ENCODE data around the gene FAAP20.
A peak's percentile ranks its signal among the peaks of the same experiment; 100 is the strongest.

Gene FAAP20, protein sequence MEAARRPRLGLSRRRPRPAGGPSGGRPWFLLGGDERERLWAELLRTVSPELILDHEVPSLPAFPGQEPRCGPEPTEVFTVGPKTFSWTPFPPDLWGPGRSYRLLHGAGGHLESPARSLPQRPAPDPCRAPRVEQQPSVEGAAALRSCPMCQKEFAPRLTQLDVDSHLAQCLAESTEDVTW

DNA sequence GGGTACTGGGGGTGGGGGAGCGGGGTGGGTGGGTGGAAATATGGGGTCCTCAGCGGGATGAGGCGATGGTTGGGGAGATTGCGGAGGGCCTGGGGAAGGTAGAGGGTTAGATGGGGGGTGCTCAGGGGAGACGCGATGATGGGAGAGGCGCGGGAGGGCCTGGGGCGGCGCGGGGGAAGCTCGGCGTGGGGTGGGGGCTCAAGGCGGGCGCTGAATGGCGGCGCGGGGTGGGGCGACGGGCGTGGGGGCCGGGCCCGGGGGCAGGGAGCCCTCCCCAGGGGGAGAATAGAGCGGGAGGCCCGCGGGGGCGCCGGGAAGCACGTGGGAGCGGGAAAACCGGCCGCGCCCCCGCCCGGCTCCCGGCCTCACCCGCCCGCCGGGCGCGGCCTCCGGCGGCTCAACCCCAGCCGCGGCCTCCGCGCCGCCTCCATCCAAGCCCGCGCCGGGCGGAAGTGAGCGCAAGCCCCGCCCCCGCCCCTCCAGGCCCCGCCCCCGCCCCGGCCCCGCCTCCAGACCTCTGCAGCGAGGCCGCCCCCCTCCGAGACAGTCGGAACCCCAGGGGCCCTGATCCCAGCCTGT is at the start of gene FAAP20:
FAAP20 (minus strand) TSS at position 454 of the 579 bp plus-strand sequence; CDS start at position 431, 23 bp downstream.
- no peak for FAIRE-seq

DNA sequence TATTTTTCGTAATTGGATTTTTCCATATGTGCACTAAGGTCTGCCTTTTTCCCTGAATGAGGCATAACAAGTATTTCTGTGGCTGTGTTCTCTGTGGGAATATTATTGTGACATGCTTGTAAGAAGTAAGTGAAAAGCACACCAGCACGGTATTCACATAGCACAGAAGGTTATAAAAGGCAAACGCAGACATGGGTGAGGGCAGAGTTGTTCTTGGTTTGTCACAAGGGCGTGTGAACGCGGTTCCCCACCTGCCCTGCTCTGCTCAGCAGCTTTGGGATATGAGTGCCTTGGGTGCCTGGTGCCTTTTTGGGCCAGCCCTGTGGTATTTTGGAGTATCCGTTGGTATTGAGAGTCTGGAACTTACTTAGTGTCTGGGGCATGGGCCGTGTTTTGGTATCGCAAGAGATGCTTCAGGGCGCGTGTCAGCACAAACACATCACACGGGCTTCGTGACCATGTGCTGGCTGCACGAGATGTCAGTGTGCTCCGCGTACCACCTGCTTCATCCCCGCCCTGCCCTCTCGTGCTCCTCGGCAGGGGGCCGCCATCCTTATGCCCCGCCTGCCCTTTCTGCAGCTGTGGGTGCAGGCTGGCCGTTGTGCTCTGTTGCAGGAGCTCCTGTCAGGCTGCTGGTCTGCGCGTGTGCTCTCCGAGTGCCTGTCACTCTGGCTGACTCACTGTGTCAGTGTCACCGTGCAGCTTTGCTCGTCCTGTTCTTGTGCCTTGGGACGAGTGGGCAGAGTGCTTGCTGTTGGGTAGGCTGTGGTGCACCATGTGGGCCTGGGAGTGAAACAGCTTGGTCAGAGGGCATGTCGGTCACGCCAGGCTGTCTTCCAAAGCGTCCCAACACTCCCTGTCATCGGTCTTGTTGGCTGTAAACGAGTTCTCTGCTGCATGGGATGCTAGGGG is 48.5 kb upstream of the FAAP20 start:
- no peak for FAIRE-seq

DNA sequence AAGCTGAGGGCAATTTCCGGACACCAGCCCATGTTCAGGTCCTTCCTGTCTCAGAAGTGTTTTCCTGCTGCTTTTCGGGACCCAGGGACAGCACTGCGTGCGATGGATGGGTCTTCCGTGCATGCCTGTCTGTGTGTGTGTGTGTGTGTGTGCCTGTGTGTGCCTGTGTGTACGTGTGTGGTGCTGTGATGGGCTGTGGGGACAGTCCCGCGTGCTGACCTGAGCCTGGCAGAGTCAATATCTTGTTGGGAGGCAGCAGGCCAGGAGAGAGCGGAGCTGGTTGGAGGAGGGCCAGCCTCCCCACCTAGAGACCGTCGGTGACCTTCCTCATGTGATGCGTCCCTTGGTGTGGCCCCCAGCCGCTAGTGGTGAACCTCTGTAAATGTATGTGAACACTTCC is 47.2 kb upstream of the FAAP20 start:
- FAIRE-seq = no peak

DNA sequence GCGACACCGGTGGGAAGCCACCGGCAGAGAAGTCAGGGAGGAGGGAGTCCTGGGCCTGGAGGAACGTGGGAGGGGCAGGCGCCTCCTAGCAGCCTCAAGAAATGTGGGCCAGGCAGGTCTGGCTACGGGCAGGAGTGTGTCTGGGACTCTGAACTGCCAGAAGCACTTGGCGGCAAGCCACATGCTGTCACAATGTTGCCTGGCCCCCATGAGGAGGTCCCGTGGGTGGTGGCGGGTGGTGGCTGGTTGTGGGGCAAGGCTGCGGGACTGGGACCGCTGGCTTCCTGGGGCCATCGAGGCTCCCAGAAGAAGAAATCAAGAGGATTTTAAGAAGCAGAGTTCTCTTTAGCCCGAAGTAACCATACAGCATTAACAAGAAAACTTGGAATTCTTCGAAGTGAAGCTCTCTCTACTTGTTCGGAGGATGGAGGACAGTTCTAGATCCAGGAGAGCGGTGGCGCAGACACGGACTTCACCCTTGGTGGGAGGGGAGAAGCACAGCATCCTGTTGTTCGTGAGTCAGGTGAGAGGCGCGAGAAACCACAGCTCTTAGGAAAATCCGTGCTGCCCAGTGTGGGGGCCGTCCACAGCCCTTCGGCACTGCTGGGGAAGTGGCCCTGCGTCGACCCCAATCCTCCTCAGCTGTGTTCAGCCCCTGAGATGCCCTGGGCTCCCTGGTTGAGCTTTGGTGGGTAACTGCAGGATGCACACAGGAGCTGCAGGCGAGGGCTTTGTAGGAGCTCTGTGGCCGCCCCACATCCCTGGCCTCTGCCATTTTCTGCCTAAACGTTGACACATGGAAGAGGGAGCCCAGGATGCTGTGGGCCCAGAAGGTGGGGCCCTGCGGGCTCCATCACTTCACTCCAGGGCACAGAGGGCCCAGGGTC is 45.9 kb upstream of the FAAP20 start:
- FAIRE-seq = no peak

DNA sequence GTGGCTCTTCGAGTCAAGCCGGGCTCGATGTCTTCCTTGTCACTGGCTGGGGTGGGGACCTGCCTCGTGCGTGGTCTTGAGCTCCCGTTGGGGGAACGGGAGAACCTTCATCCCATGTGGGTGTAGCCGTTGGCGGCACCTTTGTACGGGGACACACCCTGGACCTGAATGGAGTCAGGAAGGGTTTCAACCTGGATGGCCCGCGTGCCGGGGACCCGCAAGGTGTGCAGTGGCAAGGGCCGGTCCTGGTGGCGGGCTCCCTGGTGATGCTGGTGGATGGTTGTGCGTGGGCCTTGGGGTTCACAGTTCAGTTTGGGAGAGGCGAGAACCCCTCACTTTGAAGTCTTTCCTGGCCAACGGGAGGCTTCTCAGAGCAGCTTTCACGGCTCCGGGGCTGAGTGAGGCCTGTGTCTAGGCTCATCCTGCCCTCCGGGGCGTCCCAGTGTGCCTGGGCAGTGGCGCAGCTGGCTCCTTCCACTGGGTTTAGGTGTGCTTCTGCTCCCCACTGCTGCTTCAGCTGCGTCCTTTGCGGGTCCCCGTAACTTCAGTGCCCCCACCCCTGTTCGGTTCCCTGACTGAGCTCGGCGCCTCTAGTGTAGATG is 44.9 kb upstream of the FAAP20 start:
- FAIRE-seq = no peak

DNA sequence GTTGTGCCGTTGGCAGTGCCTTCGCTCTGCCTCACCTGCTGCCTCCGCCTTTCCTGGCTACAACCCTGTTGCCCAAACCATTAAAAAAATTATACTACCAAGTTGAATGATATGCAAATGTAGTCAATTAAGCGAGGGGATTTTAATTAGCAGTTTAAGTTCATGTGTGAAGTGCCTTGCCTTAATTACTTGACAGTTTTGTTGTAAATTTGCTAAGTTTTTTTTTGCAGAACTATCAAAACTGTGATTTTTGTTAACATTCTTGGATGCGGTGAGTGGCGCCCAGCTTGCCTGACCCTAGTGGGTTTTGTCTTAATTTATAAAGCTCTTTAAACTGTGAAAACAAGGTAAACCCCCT is 44.4 kb upstream of the FAAP20 start:
- no peak for FAIRE-seq

DNA sequence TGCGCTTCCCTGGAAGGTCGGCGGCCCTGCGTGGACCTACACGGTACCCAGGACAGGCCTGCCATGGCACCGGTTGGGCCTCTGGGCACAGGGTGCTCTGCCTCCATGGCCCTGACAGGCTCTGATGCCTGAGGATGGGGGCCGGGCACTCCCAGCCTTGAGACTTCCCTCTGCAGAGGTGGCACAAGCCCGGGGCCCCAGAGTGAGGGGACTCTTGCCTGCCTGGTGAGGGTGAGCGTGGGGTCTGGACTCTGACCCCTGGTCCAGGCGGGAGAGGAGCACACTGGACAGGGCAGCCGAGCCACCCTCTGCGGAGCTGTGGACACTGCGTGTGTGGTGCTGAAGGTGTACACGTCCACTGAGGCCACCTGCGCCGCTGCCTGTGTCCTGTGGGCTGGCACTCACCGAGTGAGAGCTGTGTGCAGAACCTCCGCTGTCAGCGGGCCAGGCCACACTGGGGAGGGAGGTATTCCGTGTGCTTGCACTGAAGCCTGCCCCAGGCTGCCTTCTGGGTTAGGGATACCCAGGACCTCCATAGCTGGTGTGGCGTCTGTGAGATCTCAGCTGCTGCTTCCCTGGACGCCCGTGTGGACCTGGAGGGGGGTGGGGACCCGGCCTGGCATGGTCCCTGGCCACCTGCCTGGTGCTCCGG is 43.9 kb upstream of the FAAP20 start:
- FAIRE-seq = no peak

DNA sequence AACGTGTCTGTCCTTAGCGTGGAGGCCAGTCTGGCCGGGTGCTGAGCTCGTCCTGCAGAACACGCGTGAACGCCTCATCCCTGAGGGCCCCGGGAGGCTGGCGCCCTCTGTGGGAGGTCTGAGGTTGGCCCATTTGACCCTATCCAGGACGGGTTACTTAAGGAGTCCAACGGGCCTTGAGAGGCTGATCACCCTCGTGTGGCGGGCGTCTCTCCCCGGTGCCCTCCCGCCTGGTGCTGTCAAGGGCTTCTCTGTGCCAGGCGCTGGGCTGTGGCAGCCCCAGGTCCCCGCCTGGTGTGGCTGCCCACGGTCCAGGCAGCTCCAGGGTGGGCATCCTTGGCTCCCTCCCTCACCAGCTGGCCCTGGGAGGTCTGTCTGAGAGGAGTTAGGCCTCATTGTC is 43.2 kb upstream of the FAAP20 start:
- no peak for FAIRE-seq

DNA sequence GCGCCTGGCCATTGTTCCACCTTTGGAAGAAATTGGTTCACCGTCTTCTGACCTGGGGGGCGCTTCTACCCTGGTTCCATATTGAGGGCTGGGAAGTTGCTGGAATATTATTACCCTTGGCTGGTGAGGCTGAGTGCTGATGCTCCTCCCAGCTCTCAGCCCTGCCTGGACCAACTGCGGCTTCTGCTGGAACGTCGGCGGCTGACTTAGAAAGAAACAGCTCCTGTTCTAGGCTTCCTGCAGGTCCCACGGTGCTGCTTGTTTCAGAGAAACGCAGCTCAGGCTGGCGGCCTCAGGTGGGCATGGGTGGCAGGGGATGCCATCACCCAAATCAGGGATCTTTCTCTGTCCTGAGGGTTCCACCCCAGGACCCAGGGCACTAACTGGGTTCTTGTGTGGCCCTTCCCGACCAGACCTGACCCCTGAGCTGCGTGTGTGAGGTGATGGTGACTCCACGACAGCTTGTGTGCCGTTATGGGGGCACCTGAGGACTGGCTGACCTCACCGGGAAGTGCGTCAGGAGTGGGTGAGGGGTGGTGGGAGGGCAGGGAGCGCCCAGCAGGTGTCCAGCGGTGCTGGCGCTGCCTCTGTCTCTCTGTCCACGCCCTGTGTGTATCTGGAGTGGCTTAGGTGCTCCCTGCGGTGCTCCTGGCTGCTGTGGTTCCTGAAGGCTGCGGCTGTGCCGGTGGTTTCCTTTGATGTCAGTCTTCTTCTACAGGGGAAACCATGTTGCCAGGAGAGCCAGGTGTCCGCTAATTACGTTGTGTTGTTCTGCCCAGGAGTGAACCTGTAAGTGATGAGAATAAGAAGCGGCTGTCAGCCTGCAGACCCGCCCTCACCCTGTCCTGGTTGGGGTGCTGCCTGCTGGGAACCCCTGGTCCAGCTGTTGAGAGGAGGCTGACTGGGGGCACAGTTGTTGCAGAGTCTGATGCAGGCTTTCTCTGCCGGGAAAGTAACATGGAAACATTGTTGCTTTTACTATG is 42.4 kb upstream of the FAAP20 start:
- FAIRE-seq = no peak

DNA sequence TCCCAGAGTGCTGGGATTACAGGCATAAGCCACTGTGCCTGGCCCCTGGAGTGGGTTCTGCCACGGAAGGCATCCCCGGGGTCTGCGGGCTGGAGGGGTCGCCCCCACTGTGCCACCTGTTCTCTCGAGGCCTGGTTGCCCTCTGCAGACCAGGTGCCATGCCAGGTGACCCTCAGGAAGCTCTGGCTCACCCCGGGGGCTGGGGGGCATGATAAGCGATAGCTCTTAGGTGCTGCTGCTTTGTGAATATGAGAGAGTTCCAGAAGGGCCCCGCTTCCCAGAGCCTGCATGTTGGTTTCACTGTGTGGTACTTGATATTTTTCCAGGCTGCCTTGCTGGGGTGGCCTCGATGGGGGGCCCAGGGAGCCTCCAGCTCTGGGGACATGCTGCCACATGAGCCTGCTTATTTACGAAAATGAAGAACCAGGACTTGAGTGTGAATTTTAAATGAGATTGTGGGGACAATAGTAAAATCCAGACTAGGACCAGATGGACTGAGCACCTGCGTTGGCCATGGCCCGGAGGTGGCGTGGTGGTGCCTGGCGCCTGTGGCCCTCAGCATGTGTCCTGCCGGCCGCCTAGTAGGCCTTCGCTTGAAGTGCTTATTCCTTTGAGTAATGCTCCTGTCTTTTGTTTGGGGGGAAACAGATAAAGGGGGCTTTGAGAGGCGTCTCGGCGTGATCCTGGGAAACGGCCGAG is 40.9 kb upstream of the FAAP20 start:
- no peak for FAIRE-seq

DNA sequence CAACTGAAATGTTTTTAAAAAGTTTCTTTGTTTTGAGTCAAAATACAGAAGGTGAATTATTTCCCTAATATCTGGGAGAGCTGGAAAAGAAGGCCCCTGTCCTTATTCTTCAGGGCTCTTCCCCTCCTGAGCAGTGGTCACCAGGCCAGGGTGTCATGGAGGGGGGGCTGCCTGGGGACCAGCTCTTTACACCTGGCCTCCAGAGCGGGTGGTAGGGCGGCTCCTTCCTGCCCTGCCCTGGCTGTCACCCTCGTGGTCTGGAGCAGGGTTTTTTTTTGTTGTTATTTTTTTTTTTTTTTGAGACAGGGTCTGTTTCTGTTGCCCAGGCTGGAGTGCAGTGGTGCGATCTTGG is 40.2 kb upstream of the FAAP20 start:
- FAIRE-seq = no peak

DNA sequence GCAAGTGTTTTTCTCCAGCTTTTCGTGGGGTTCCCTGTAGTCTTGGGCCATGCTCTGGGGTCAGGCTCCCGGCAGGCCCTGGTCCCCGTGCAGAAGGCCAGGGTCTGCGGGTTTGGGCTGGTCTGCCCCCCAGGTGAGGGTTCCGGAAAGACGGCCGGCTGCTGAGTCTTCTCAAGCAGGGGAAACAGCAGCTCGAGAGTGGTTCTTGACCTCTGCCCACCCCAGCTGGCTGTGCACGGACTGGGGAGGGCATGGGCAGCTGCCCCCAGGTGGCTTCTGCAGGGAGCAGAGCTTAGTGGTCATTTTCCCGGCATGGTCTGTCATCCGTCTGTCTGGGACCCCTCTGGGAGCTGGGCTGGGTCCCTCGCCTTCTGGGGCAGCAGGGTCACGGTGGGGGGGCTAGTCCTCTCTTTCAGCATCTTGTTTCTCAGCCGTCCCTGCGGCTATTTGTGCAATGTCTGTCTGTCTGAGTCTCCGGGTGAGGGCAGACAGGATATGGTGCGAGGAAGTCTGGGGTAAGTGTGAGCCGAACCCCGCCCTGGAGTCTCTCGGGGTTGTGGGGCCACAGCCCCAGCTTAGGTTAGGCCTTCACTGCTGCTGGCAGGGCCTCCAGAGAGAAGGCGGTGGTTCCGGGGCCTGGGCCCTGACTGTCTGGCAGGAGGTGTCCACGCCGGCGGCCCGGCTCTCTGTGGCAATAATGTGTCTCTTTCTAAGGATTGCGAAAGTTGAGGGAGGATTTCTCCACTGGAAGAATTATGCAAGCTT is 39.6 kb upstream of the FAAP20 start:
- no peak for FAIRE-seq

DNA sequence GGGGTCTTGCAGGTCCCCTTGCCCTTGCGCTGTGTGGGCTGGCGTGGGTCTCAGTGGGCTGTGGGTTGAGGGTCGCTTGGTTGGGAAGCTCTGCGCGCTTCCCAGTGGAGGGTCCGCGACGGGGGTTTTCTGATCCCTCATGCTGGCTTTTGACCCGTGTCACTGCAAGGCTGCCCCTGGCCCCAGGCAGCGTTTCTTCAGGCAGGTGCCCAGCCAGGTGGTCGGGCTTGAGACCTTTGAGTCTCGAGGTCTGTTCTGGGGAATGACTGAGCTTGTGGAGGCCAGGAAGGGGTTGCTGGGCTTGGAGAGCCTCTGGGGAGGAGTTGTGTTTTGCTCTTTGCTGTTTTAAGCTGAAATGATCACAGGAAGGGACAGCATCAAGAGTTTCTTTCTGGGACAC is 38.9 kb upstream of the FAAP20 start:
- FAIRE-seq = no peak

DNA sequence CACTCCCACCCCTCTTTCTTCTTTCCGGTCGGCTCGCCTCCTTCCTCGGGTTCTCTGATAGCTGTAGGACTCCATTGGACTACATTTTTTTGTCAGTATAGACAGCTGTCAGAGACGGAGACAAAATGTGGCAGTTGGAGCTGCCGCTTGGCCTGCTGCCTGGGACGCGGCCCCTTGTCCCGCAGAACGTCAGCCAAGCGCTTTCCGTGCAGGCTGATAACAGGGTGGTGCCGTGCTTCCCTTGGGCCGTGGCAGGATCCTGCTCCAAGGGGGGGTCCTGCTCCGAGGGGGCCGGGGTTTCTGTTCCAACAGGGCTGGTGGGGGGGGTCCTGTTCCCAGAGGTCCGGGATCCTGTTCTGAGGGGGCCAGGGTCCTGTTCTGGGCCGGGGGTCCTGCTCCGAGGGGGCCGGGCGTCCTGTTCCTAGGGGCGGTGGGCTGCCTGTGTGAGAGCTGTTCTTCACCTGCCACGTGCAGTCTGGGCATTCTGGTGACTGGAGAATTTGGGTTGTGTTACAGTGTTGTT is 38.4 kb upstream of the FAAP20 start:
- FAIRE-seq = no peak

DNA sequence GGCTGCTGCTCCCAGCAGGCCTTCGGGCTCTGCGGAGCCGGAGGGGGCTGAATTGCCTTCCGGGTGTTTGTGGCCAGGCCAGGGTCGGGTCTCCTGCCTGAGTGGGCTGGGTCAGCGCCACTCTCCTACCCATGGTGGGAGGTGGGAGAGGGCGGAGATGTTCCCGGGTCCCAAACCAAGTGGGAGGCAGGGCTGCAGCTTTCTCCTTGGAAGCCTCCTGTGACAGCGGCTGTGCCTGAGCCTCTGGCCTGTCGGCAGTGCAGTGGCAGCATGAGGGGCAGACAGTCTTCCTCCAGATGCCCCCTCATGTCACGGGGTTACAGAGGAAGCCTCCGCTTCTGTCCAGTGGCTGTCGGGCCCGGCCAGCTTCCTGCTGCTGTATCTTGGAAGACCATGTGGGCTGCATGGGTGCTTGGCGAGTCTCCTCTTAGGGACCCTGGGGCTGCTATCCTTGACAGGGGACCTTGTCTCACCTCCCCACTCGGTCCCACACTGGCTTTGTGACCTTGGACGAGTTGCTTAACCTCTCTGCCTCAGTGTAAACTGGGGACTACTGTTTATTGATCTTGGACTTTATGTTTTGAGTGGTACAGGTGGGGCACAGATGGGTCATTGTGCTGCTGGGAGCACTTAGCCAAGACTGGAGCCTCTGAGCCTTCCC is 37.8 kb upstream of the FAAP20 start:
- FAIRE-seq = no peak

DNA sequence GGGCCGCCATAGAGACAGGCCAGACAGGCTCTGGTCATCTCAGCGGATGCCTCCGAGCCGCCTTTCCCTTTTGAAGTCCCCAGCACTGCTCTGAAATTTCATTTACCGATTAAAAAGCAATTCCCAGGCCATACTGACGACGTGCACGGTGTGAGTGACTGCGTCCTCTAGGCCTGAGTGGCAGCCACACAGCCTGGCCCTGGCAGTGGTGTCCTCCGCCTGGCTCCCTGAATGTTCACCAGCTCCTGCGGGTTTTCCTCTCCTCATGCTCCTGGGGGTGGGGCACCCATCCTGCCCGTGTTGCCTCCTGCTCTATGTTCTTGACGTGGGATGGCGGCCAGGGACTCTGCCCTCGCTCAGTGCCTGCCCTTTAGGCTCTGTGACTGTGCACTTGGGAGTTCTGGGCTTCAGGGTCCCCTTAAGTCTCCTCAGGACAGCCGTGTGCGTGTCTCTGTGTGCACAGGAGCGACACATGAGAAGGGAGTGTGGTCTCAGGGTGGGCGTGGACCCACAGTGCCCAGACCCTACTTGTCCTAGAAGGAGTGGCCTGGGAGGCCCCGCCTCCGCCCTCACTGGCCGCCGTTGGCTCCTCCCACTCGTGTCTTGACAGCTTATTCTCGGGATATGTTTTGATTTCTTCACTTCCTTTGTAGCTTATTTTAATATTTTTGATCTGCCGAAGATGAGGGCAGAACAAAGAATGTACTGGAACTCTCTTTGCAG is 37.1 kb upstream of the FAAP20 start:
- FAIRE-seq = peak; percentile 14

DNA sequence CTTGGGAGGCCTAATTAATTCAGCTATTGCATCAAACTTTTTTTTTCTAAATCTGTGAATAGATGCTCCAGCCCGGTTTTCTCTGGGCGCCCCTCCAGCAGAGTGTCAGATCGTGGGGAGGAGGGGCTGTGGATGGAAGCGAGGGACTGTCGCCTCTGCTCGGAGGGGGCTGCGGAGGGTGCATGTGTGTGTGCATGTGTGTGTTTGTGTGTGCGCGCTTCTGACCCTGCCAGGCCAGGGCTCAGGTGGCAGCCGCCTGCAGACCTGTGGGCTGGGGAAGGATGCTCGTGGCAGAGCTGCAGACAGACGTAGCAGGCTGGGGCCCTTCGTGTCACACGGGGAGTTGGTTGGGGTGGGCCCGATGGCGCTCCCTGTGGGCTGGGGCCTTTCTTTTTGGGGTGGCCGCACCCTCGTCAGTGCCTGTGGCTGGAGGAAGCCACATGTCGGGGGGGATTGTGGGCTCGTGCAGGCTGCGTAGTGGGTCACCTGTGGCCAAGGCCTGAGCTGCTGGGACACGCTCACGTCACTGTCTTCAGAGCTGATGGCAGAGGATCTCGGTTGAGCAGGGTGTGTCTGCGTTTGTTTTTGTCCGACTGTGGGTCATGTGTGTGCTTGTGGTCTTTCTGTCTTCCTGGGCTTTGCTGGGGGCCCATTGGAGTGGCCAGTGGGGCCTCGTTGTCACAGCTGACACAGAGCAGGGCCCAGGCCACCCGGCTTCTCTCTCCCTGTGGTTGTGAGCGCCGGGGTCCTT is 36.4 kb upstream of the FAAP20 start:
- FAIRE-seq = no peak

All from A204.1 (cell line).